Activated CD4-positive, alpha-beta T cell treated with anti-CD3 and anti-CD28 coated beads, Interleukin-2, amount 50 U/mL, for 1 hour (primary cell): ENCODE measurements around the gene RALB.

ENCODE experiments used
- DNase-seq: peaks from one replicate; pipeline ENCODE4 v3.0.0-alpha.2; 2020

The RALB gene, protein sequence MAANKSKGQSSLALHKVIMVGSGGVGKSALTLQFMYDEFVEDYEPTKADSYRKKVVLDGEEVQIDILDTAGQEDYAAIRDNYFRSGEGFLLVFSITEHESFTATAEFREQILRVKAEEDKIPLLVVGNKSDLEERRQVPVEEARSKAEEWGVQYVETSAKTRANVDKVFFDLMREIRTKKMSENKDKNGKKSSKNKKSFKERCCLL

DNA sequence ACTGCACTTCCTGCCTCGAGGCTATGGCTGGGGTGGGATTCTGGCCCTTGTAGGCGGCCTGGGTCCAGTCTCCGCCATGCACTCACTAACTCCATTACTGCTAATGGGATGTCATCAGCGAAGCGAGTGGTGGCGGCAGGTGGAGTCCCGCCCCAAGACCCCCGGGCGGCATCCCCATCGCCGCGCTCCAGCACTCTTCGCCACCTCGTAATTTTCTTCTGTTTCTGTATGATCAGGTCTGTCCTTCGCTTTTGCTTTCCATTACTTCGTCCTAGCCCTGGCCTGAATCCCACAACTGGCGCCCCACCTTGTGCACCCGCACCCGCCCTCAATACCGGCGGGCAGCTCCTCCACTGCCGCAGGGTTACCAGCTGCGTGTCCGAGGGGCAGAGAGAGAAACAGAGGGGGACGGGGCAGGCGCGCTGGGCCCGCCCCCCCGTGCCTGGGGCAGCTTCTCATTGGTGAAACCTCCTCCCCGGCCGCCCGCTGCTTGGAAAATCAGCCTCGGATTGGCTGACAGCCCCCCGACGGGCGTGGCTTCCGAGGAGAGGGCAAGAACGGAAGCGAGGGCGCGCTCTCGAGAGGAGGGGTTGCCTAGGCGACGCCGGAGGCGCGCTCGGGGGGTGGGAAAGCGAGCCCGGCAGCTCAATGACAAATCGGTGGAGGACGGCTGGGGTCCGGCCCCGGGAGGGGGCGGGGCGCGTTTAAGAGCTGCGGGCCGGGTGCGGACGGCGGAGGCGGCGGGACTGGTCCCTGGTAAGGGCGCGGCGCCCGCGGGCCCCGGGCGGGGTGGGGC, at the start of gene RALB:
TSS of gene RALB (plus strand) at position 628 of the 796 bp plus-strand sequence. CDS start 25,813 bp downstream, outside the sequence.
- peak; percentile 99 for DNase-seq

DNA sequence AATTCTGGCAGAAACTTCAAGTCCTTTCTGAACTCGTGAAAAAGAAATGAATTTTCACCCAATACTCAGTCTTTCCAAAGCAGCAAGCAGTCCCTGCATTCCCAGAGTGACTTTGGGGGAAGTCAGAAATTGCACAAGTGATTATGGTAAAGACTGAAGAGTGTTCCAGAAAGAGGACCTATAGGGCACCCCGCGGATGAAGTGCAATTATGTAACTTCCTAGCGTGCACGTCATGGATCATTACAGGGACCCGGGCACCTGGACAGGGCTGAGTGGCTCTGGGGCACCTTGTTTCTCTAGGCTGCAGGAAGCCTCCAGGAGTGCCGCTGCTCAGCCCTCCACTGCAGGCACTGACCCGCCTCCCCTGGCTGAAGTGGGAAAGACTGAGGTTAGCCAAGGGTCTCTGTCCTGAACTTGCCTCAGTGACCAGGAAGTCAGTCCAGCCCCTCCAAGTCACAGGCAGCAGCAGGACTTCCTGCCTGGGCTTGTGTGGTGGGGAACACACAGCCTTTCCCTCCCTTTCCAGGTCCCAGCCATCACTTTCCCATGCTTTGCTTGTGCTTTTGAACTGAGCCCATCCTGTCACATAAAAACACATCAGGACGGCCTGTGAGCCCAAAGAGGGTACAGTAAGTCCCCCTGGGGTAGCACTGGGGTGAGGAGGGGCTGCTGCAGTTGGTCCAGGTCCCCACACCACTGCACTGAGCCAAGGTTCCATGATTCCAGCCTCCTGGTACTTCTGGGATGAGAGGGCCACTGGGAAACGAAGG, 49.2 kb upstream of the RALB start:
- DNase-seq = no peak

DNA sequence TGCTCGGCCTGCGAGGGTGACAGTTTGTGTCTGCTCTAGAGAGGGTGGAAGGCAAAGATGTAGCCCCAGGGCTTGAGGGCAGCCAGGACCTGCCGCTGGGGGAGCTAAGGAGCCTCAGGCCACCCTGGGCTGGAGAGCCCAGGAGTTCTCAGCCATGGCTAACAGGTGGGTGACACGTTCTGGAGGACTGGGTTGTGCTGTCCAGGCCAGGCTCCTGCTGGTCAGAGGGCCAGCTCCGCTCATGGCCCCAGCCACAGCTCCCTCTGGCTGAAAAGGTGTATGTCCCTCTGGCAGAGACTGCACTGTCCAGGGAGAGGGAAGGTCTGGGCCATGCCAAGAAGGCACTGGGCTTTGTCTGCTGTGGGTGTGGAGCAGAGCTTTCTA, 48.6 kb upstream of the RALB start:
- DNase-seq = no peak

DNA sequence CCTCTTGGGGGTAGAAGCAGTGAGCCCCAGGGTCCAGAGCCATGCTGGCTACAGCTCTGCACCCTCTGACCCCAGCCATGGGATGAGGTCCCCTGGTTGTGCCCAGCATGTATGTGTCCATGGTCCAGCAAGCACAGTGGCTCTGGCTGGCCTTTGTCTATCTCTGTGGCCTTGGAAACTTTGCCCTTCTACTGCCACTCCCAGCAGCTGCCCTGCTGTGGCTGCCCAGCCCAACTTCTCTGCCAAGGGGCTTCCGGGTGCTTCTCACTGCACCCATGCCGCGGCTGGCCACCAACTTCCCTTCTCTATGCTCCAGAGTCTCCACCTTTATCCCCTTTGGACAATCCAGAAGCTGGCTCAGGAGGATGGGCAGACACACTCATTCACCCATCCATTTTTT, 48.2 kb upstream of the RALB start:
- DNase-seq = no peak

DNA sequence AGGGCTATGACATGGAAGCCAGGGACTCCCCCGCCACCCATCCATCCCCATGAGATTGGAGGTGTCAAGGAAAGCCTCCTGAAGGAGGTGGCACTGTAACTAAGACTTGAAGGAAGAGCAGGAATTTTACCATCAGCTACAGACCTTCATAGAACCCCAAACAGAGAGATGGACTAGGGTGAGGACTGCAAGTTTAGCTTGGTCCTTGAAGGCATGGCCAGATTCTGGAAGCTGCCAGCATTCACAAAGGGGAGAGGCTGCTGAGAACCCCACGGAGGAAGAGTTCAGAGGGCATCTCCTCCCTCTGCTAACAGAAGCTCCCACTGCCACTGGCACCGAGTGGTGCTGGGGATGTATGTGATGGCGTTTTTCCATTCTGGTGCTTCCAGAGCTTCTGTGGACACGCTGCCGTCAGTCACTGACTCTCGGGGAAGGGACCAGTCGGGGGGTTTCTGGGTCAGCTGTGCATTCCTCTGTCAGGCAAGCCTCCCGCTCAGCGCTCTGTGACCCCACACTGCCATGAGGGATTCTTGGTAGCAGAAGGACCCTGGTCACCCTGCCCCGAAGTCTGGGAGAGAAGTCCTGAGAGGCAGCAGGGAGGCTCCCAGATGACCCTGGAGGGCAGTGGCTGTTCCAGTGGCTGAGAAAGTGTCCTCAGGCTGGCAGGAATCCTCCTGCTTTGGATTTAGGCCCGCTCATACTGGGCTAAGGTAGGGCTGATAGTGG, 47.5 kb upstream of the RALB start:
- no peak for DNase-seq

DNA sequence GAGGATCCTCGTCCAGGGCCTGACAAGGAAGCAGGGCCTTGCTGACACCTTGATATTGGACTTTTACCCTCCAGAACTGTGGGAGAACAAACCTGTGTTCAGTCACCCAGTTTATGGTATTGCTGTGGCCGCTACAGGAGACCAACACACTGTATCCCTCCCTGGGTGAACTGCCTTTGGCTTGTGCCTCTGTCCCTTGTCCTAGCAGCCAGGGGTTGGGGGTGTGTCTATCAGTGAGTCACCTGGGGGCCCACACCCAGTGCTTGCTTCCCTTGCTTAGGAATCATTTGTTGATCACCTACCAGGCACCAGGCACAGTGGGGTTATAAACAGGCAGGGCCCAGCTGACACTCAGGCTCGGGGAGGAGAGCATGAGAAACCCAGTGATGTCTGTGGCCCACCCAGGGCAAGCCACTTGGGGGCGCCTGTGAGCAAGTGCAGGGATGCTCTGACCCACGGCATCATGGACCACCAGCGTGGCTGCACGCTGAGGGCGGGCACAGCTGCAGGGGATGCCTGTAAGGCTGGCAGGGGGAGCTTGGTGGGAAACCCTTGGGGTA, 46.5 kb upstream of the RALB start:
- DNase-seq = peak; percentile 18

DNA sequence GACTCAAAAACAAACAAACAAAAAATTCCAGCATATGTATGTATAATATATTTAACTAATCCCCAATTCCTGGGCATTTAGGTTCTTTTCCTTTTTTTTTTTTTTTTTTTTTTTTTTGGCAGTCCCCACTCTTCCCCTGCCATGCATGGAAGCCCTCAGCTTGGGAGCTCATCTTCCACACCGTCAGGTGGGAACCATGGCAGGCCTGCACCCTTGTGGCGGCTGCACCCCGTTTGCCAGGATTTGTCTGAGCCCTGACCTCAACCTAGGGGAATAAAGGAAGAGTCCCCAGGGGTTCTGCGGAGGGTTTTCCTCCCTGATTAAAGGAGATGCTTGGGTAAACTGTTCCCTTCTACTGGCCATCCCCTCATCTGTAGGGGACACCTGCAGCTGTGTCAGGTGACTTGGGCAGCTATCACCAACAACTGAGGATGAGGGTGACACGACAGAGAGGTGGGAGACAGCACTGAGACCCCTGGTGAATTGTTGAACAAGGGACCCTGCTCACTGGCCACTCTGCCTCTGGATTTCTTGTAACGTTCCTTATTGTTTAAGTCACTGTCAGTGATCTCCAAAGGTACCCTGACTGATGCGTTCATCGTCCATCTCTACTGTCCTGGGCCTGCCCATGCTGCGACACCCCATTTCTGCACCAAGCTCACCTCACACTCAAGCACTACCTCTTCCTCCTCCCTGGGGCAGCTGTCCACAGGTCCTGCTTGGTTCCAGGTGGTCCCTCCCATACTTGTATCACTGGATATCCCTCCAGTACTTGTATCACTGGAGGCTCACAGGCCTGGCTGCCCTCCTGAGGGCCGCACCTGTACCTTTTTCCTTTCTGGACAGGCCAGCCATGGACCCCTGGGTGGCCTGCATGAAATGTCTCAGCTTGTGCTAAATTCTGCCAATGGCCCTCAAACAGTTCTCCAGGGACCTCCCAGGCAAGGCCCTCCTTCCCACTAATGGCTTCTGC, 44.0 kb upstream of the RALB start:
- no peak for DNase-seq

DNA sequence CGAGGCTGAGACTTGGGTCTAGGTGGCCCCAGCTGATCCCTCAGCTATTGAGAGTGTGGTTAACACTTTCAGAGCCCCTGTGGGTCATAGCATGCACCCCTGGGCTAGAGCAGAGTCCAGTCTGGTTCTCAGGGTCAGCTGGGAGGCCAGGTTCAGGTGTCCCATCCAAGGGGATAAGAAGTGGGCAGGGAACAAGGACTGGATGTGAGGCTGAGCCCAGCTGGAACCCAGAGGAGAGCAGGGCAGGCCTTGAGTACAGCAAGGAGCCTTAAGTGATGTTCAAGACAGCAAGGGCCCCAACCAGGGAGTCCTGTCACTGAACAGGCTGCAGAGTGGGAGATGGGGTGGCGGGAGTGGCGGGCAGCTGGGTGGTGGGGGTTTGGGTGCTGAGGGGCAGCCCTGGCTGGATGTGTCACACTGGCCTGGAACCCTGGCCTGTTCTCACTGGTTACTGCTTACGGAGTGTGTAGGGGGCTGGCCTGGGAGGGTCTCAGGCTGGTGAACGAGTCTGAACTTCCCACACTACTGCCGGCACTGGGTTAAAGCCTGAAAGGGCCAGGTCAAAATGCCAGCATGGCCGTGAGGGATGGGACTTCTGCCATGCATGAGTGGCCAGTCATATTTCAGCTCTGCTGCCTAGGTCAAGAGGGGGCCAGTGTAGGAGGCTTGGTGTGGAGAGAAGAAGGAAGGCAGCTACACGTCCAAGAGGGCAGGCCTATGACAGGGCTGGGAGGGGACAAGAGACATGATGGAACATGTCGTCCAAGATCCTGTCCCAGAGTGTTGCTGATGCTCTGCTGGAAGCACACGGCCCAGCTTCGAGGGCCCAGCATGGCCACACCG, 43.0 kb upstream of the RALB start:
- no peak for DNase-seq

DNA sequence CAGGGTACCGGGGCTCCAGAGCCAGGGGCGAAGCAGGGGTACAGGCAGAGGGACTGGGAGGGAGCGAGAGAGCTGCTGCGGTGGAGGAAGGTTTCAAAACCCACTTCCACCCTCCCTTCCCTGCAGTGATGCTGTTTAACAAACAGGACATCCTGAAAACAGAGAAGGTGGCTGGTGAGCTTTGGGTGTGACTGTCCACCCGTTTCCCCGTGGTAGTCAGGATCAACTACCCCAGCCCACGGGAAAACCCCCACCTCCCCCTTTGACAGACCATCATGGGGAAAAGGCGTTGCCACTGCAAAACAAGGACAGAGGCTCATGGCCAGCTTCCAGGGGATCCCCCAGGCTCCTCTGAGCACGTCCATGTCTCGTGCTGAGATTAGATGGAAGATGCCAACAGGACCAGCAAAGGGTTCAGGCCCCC, 42.4 kb upstream of the RALB start:
- DNase-seq = no peak

DNA sequence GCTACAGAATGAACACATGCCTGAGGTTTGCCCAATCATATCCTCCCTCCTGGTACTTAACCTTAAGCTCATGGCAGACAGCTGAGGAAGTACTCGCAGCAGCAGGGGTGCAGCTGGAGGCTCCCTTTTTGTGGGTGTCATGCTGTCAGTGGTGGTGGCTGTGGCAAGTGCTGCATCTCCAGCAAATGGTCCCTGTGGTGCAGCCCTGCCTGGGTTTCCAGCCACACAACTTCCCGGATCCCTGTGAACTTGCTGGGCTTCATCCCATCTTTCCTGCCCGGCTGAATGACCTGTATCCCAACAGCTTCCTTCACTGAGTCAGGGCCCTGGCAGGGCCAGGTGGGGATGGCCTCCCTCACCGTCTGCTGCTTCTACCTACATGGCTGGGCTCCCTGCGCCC, 34.5 kb upstream of the RALB start:
- no peak for DNase-seq

DNA sequence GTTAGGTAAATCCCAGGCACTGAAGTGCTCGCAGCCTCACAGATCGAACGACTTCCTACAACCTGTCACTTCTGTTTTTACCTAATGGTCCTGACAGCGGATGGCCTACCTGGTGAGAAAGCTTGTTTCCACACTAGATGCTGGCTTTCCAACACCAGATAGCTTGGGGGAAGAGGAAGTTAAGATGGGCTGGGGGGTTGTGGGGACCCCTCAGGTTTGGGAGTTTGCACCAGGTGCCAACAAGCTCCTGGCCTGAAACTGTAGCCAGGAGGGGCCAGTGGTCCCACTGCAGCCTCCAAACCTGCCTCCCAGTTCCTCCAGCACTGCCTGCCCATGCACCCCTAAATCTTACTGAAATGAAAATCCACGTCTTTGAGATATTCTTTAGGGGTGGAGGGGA, 33.4 kb upstream of the RALB start:
- no peak for DNase-seq

DNA sequence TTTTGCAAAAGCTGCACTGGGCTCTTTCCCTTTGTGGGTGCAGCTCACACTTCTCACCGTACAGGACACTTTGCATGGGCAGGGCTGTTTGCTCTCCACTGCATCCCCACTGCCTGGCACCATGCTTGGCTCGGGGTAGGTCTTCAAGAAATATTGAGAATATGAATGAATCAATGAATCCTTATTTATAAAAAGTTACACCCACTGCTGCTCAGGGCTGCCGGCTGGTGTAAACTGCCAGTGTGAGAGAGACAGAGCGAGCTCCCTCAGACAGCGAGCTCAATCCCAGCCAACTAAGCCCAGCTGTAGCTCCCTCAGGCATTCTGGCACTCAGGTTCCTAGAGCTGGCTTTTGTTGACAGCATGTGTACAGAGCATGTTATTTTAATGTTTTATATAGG, 32.9 kb upstream of the RALB start:
- DNase-seq = no peak

DNA sequence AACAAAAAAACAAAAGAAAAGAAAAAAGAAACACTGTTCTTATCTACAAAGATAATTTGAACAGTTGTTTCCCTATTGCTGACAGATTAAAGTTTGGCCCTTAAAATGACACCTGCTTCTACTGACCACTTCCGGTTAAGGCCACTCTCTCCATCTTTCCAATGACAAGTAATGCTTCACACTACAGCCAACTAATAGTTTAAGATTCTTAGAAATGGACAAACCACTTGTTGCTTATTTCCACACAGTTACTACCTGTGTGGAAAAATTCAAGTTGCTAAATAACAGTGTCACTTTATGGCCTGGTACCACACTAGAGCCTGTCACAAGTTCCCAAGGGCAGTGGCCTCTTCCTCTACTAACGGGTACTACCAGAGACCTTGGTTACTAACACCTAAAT, 31.9 kb upstream of the RALB start:
- no peak for DNase-seq

DNA sequence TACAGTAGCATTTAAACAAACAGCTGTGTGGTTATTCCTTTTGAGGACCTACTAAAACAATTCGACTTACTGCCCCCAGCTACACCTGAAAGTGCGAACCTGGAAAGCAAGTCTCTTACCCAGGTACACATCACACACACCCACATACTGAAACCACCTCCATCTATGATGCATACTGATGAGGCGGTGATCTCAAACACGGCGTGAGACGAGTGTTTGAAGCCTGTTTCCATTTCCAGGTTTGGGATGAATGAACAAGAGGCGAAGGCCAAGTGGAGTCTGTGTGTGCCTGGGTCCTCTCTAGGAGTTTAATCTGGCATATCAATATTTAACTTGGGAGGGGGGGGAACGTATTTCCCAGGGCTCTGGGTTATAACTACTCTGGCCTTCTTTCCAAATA, 31.0 kb upstream of the RALB start:
- no peak for DNase-seq

DNA sequence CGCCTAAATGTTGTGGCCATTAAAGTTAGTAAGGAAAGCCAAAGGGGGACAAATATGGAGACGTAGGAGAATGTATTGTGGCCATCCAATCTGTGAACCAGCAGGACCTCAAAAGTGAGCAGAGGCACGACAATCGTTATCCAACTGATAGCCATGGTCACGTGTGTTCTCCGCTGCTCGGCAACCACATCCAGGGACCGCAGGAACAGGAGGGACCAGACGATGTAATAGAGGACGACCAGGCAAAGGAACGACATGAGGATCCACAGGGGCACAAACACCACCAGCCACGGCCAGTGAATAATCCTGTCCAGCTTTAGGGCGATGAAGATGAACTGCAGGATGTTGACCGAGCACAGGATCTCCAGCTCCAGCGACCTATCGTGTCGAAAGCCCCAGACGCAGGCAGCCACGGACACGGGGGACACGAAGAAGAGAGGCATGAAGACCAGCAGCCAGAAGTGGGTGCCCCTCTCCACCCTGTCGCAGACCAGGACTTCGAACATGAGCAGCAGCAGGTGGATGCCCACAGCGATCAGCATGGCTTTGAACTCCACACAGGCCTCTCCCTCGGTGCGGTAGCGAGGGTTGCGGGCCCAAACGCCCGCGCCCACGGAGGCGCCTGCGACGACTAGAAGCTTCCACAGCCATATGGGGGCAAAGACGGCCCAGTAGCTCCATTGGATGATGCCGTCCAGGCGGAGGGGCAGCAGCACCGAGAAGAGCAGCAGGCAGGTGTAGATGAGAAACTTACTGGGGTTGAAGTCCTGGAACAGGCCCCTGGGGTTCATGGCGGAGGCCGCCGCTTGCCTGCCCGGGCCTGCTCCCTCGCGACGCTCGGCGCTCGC, 30.2 kb upstream of the RALB start:
- DNase-seq = no peak

DNA sequence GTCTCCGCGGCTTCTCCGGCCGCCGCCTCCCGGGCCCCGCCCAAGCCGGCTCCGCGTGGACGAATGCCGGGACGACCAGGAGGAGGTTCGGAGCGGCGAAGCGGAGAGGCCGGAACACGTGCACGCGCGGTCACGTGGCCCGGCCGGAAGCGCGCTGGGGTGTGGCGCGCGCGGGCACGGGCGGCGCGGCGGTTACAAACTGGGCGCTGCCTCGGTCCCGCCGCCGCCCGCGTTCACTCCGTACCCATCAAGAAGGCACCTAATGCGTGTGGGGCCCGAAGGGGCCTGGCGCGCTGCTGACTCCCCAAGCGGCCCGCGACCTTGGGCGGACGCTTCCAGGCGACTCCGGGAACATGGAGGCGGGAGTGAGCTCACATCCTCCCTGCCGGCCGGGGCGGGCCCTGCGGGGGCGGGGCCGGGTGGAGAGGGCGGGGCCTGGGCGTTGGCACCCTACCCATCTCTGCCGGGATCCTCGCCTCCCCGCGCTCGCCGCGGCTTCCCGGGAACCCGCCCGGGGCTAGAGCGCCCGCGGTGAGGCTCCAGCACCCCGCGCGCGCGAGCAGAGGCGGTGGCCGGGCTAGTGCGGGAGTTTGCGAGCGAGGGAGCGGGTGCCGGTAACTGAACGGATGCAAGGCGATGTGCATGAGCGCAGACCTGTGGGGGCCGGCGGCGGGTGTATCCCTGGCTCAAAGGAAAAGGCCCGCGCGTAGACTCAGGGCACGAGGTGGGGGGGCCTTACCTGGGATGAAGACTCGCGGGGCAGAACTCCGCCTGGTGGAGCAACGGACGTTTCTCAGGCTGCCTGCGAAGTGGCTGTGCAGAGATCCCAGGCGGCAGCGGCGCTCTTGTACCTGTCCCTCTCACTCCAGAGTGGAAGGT, 29.4 kb upstream of the RALB start, which contains the start of gene TMEM185B:
TSS of gene TMEM185B (minus strand) at position 367 of the 879 bp plus-strand sequence. CDS start 424 bp downstream, outside the sequence.
- DNase-seq = peak; percentile 88

DNA sequence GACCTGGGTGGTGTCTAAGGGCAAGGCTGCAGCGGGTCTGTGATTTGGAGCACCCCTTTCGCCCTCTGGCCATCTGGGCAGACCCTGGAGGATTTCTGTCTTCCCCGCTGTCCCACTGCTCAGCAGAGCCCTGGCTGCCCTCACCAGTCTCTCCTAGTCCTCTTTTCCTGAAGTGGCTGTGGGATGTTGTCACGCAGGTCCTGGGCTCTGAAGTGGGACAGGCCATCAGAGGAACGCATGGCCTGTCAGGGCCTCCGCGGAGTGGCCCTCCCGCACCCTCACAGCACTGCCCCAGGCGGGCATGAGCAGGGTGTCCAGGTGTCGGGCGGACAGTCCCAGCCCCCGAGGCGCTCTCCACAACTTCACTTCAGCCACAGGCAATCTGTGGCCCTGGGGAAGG, 28.4 kb upstream of the RALB start:
- no peak for DNase-seq

DNA sequence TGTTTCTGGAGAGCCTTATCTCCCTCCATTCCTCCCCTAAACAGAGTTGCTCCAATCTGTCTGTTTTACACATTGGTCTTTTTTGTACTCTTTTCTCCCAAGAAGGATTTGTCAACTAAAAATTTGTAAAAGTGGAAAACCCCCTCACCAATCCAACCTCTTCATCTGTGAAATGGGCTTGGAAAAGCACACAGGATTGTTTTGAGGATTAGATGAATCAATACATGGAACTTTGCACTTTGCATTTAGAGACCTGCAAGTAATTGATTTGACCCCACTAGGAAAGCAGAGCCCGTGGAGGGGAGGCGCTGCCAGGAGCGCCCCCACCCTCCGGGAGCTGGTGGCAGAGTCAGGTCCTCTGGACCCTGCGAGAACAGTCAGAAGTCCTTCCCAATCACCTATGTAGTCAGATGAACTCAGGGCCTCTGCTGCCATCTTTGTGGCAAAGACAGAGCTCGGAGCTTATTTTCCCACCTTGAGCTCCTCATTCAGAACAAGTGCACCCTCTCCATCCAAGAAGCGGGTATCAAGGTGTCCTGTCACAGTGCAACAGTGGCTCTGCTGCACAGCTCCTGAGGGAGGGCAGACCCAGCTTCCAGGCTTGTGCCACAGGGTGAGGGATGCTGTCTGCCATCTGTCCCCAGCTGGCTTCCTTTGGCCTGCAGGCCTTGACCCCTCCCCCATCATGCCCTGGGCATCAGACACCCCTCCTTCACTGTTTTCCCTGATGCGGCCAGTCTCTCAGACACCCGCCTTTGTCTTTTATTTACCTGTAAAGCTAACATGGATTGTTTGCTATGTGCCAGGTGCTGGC, 27.7 kb upstream of the RALB start:
- DNase-seq = no peak
